Thyroid gland (tissue), 4 donors: ENCODE data around the gene MPP3.

Experiments used
- CTCF ChIP-seq, 6 experiments: fragments of 200-600 bp in 3 of 6; fragments of 450-650 bp in 3 of 6; sonication (generic) in 3 of 6; IDR thresholded peaks; one replicate each; pipeline ENCODE4 v1.5.1; 2016 to 2019; ENCODE audit warnings: antibody characterized with exemption in 6 of 6, mild to moderate bottlenecking in 2 of 6, inconsistent platforms in 1 of 6, moderate library complexity in 1 of 6
- POLR2A ChIP-seq, 2 donors: fragments of 450-650 bp; IDR thresholded peaks; one replicate each; pipeline ENCODE4 v1.6.1; 2017; ENCODE audit warnings: antibody characterized with exemption in 2 of 2, mild to moderate bottlenecking in 2 of 2, moderate library complexity in 1 of 2

GRCh38 chr17:43767713-43768059 is 65.3 kb downstream of the MPP3 start:
- TF ChIP-seq CTCF (IDR thresholded peaks at IDR 0.05) (no peak), POLR2A (IDR thresholded peaks at IDR 0.05) (no peak)
